Body of pancreas (tissue), 4 donors: Measurements from ENCODE around the gene GPR42.
"Not testable (repeated sequence)": the region's sequence is repeated elsewhere in the genome, so short reads cannot be mapped to it uniquely, and the experiment has no call there.

Experiments
- CTCF ChIP-seq, 7 experiments: fragments of 450-650 bp in 4 of 7; fragments of 200-600 bp in 3 of 7; sonication (generic) in 3 of 7; IDR thresholded peaks; one replicate each; pipeline ENCODE4 v1.5.1; 2016 to 2019; ENCODE audit warnings: antibody characterized with exemption in 7 of 7
- POLR2A ChIP-seq, 3 donors: fragments of 450-650 bp; IDR thresholded peaks; one replicate each; pipeline ENCODE4 v1.6.1; 2016; ENCODE audit warnings: antibody characterized with exemption in 3 of 3, mild to moderate bottlenecking in 2 of 3

GRCh38 chr19:35359395-35359794, 11.5 kb upstream of the GPR42 start:
- not testable (repeated sequence) for TF ChIP-seq CTCF, POLR2A (IDR thresholded peaks at IDR 0.05)
